A204.1 (cell line): ENCODE measurements around the gene KIAA0753.

Experiments used
- FAIRE-seq: peaks from 2 replicates; lab custom pipeline; 2012; peaks lifted over from hg19 to GRCh38; lab: Jason Lieb, UNC

The KIAA0753 gene

GRCh38 chr17:6640536-6641246, at the start of gene KIAA0753, which contains the start of gene TXNDC17:
Gene KIAA0753 (minus strand): TSS chr17:6640711. CDS start chr17:6635103, 5,608 bp downstream.
Gene TXNDC17 (plus strand): TSS chr17:6641060. CDS start chr17:6641083, 23 bp downstream.
- FAIRE-seq, result peak; percentile 23

DNA sequence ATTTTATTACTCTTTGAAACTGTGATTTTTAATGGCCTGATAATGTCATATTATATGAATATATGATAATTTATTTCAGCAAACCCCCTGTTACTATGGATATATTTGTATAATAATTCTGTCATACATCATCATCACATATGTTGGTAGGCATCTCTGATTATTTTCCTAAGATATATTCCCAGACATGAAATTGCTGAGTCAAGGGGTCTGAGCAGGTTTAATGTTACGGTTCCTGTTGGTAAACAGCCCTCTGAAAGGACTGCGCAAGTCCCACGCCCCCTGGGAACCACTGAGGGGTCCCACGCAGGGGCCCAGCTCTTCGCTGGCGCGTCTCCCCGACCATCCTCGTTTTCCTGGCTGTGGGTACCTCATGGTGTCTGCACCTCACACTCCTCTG, 48.4 kb upstream of the KIAA0753 start:
- FAIRE-seq, result no peak

GRCh38 chr17:6686026-6686425, 45.5 kb upstream of the KIAA0753 start:
- no peak for FAIRE-seq

- no peak for FAIRE-seq
These were observed 44.6 kb upstream of the KIAA0753 start for GRCh38 chr17:6684881-6685767.

DNA sequence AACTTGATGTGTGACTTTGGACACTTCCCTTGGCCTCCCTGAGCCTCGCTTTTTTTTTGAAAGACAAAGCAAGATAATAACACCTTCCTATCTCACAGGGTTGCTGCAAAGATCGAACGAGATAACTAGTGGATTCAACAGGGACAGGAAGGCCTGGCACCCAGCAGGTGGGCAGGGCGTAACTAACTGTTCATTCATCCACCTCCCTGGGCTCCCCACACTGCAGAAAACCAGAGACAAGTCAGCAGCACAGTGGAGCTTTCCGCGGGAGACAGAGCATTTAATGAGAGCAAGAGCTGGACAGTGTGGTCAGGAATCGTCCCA, 43.9 kb upstream of the KIAA0753 start:
- FAIRE-seq, result no peak

DNA sequence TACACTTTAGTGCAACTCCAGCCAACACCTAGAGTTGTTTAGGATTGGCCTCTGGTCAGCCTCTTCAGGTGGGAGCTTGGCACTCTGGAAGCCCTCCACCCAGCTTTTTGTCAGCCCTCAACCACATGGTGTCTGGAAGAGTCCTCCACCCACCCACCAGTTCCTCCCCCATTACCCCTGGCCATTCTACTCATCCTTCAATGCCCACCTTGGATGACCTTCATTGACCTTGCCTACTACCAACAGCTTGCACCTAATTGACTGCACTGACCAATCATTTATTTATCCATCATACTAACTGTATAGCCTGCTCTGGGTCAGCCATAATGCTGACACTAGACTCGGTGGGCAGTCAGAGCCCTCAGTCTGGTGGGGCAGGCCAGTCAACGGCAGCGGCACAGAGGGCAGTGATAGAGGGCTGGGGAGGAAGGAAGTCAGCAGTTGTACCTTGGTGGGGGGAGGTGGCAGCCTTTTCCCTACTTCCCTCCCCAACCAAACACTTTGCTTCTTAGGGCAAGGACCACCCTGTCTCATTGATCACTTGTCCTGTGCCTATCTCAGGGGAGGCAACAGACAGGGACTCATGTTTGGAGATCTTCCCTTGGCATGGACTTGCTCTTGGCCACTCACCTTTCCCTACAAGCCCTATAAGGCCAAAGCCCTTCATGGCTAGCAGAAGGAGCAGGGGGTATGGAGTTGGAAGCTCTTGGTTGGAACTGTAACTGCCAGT, 43.4 kb upstream of the KIAA0753 start:
- FAIRE-seq, result no peak

DNA sequence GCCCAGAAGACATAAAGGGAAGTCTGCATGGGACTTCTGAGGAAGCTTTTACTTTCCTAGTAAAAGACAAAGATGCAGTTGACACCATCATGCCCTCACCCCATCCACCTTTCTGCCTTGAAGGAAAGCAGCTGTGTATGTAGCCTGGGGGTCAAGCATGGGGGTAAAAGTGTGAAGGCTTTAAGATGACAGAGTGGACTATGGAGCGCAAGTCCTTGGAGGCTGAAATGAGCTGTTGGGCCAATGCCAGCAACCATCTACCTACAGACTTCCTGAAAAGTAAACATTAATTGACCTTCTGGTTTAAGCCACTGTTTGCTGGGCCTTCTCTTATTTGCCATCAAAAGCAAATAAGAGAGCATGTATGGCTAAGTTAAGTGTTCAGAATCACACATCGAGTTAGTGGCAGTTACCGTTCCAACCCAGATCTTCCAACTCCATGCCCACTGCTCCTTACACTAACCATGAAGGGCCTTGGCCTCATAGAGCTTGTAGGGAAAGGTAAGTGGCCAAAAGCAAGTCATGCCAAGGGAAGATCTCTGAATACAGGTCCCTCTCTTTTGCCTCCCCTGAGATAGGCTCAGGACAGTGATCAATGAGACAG, 42.7 kb upstream of the KIAA0753 start:
- FAIRE-seq, result no peak

DNA sequence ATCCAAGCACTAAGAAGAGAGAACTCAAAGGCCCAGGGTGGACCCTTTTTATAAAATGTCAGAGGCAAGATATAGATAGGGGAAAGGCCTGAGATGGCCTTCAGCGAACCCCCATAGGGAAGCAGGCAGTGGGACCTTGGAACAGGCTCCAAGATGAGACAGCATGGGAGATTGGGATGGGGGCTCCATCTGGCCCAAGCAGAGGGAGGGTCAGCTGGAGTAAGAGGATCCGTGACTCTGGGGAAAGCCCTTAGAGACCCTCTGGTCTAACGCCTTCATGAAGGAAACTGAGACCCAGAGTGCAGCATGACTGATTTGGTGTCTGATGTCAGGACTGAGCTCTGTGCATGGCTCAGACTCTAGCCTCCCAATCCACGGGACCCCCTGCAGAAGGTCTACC, 41.8 kb upstream of the KIAA0753 start:
- FAIRE-seq, result no peak

DNA sequence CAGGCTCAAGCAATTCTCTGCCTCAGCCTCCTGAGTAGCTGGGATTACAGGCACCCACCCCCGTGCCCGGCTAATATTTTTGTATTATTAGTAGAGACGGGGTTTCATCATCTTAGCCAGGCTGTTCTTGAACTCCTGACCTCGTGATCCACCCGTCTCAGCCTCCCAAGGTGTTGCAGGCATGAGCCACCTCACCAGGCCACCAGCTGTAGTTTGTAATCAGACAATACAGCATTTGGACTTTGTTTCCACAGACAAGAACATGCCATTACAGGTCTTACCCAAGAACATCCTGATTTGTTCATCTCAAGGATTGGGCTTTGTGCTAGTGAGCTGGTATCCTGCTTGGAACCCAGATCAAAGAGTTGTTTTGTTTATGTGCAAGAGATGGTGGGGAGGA, 41.2 kb upstream of the KIAA0753 start:
- FAIRE-seq, result no peak

- FAIRE-seq, result no peak
These were observed 40.7 kb upstream of the KIAA0753 start for GRCh38 chr17:6681176-6681575.

DNA sequence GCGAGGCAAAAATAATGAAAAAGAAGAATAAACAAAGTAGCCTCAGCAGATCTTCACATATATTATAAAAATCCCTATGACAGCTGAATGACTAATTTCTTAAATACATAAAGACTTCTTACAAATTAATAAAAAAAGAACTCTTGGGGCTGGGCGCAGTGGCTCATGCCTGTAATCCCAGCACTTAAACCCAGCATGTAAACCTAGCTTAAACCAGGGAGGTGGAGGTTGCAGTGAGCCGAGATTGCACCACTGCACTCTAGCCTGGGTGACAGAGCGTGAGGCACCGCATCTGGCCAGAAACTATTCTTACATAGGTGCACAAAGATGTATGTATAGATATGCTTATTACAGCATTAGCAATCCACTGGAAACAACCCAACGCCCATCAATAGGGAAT, 38.7 kb upstream of the KIAA0753 start:
- FAIRE-seq, result no peak

- no peak for FAIRE-seq
These were observed 37.4 kb upstream of the KIAA0753 start for GRCh38 chr17:6677946-6678345.

GRCh38 chr17:6677158-6677831, 36.8 kb upstream of the KIAA0753 start:
- no peak for FAIRE-seq

DNA sequence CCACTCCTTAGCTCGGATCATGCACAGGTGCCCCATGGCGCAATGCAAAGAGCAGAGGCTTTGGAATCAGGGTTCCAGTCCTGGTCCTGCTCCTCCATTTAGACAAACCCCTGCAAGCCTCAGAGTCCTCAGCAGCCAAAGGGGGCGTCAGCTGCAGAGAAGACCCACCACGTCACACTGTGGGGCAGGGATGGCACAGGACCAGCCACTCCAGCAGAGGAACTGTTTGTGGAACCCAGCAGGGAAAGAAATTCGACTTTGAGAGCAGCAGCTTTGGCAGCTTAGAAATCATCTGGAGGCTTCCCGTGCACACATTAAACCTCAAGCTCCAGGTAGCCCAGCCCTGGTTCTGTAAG, 36.3 kb upstream of the KIAA0753 start:
- FAIRE-seq, result no peak

DNA sequence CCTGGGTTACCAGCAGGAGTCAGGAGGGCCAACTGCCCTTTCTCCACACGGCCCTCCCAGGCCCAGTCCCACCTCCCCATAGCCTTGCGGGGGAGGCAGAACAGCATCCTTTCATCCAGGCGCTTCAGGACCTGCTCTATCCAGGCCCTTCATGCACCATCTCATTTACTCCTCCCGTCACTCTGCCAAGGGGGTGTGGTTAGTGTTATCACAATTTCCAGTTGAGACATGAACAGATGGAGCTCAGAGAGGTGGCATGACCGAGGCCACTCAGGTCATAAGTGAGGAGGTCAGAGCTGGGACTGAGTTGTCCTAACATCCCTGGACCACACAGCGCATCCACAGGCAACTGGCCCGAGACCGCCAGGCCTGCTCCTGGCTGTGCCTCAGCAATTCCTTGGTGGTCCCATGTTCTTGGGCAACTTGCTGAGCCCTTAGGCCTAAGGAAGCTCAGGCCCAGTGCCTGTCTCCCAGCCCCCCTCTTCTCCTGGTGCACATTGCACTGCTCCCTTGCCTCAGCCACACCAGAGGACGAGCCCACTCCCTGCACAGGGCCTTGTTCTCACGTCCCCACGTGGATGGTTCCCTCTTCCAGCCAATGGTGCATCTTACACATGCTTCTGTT, 34.8 kb upstream of the KIAA0753 start:
- no peak for FAIRE-seq

GRCh38 chr17:6674586-6674985, 34.1 kb upstream of the KIAA0753 start:
- FAIRE-seq, result no peak

GRCh38 chr17:6671431-6671830, 30.9 kb upstream of the KIAA0753 start:
- no peak for FAIRE-seq

- no peak for FAIRE-seq
These were observed 30.5 kb upstream of the KIAA0753 start for GRCh38 chr17:6670999-6671398.

GRCh38 chr17:6670571-6670970, 30.1 kb upstream of the KIAA0753 start:
- no peak for FAIRE-seq

GRCh38 chr17:6669479-6670212, 29.1 kb upstream of the KIAA0753 start:
- no peak for FAIRE-seq
